GM23338 (cell line): Measurements from ENCODE around the gene VPS13A. TPM values are rescaled to one million over a fixed set of nuclear protein-coding genes. Genes with fewer than 3 reads are reported as not detected.

Experiments used
- ATAC-seq: fragments of 200-7000 bp; cut with Tn5 transposase; 3 replicates; pipeline ENCODE4 v1.9.1; 2020
- DNase-seq: peaks from one replicate; pipeline ENCODE4 v3.0.0-alpha.2; 2015; ENCODE audit warnings: low spot score
- H2AFZ ChIP-seq: fragments of 200-600 bp; sonication (generic); 2 replicates; pipeline ENCODE4 v1.8.0; 2016; ENCODE audit warnings: antibody characterized with exemption, mild to moderate bottlenecking, moderate library complexity
- H3F3A ChIP-seq: fragments of 200-600 bp; sonication (generic); replicated peaks from 2 replicates; pipeline ENCODE4 v1.8.0; 2017; ENCODE audit warnings: antibody characterized with exemption, mixed run types, low read depth
- H3K27ac ChIP-seq: fragments of 200-600 bp; sonication (generic); 2 replicates; pipeline ENCODE4 v1.6.1; 2016; ENCODE audit warnings: low read depth
- H3K27me3 ChIP-seq: fragments of 200-600 bp; sonication (generic); 2 replicates; pipeline ENCODE4 v1.8.0; 2016; ENCODE audit warnings: mild to moderate bottlenecking, mixed run types, moderate library complexity; ENCODE audit not compliant: insufficient read depth
- H3K36me3 ChIP-seq: fragments of 200-600 bp; sonication (generic); 2 replicates; pipeline ENCODE4 v1.8.0; 2016; ENCODE audit warnings: mild to moderate bottlenecking; ENCODE audit not compliant: insufficient read depth
- H3K4me1 ChIP-seq: fragments of 200-600 bp; sonication (generic); 2 replicates; pipeline ENCODE4 v1.8.0; 2016; ENCODE audit warnings: mild to moderate bottlenecking, moderate library complexity; ENCODE audit not compliant: insufficient read depth
- H3K4me2 ChIP-seq: fragments of 200-600 bp; sonication (generic); 2 replicates; pipeline ENCODE4 v1.7.1; 2017; ENCODE audit warnings: mixed run types
- H3K4me3 ChIP-seq: fragments of 200-600 bp; sonication (generic); 2 replicates; pipeline ENCODE4 v1.6.1; 2016; ENCODE audit warnings: mixed run types
- H3K79me2 ChIP-seq: fragments of 200-600 bp; sonication (generic); replicated peaks from 2 replicates; pipeline ENCODE4 v1.8.0; 2017; ENCODE audit warnings: mild to moderate bottlenecking; ENCODE audit not compliant: insufficient read depth
- H3K9me2 ChIP-seq: fragments of 200-600 bp; sonication (generic); 2 replicates; pipeline ENCODE4 v1.8.0; 2017; ENCODE audit not compliant: insufficient read depth
- H4K20me1 ChIP-seq: fragments of 200-600 bp; sonication (generic); replicated peaks from 2 replicates; pipeline ENCODE4 v1.8.0; 2017; ENCODE audit warnings: mild to moderate bottlenecking; ENCODE audit not compliant: insufficient read depth
- H3K27ac Mint-ChIP-seq: 2 replicates; pipeline ENCODE4 v1.8.0; 2020; ENCODE audit warnings: inconsistent platforms, mild to moderate bottlenecking, moderate library complexity, mixed read lengths
- H3K27me3 Mint-ChIP-seq: 3 replicates; pipeline ENCODE4 v1.8.0; 2022; ENCODE audit warnings: low read depth, mild to moderate bottlenecking, moderate library complexity, mixed read lengths, inconsistent platforms; ENCODE audit not compliant: insufficient read depth, poor library complexity
- H3K36me3 Mint-ChIP-seq: 3 replicates; pipeline ENCODE4 v1.8.0; 2021; ENCODE audit warnings: low read depth, mild to moderate bottlenecking, inconsistent platforms, moderate library complexity, mixed read lengths
- H3K4me1 Mint-ChIP-seq: 3 replicates; pipeline ENCODE4 v1.8.0; 2020; ENCODE audit warnings: mild to moderate bottlenecking, inconsistent platforms, mixed read lengths
- H3K4me3 Mint-ChIP-seq: 3 replicates; pipeline ENCODE4 v1.8.0; 2021; ENCODE audit warnings: moderate library complexity, mild to moderate bottlenecking, inconsistent platforms, mixed read lengths
- H3K9me3 Mint-ChIP-seq: 3 replicates; pipeline ENCODE4 v1.8.0; 2020; ENCODE audit warnings: moderate library complexity, mild to moderate bottlenecking, inconsistent platforms, mixed read lengths
- CTCF ChIP-seq, 2 experiments: fragments of 200-600 bp in 1 of 2; sonication (generic) in 1 of 2; conservative IDR thresholded peaks; 2 replicates each; pipeline versions ENCODE4 v1.5.1 to v1.6.1; 2016 to 2017; ENCODE audit warnings: antibody characterized with exemption in 2 of 2, low read depth in 2 of 2, mild to moderate bottlenecking in 2 of 2, moderate library complexity in 1 of 2
- EZH2 ChIP-seq: fragments of 200-600 bp; sonication (generic); IDR thresholded peaks from one replicate; pipeline ENCODE4 v1.8.0; 2017; ENCODE audit warnings: antibody characterized with exemption, mild to moderate bottlenecking, low read depth; ENCODE audit not compliant: unreplicated experiment
- EZH2phosphoT487 ChIP-seq: fragments of 200-600 bp; sonication (generic); IDR thresholded peaks from one replicate; pipeline ENCODE4 v1.8.1; 2018; ENCODE audit warnings: antibody characterized with exemption; ENCODE audit not compliant: unreplicated experiment
- JUNB ChIP-seq: IDR thresholded peaks from one replicate; pipeline ENCODE4 v1.6.1; 2016; ENCODE audit warnings: antibody characterized with exemption; ENCODE audit not compliant: unreplicated experiment
- STAT1 ChIP-seq: IDR thresholded peaks from one replicate; pipeline ENCODE4 v1.6.1; 2016; ENCODE audit warnings: antibody characterized with exemption; ENCODE audit not compliant: unreplicated experiment
- polyA plus RNA-seq: library from polyadenylated mRNA; unstranded; fragments of >200 nt; fragmentation: Nextera tagmentation; extraction: Ambion mirVana; gene quantifications from 2 replicates; pipeline ENCODE4 v1.2.1, GENCODE V29; 2016
- total RNA-seq: library from RNA; depleted of rRNA; stranded (reverse); fragments of >200 nt; shearing (Covaris generic); gene quantifications from 2 replicates; pipeline ENCODE4 v1.2.3, GENCODE V29; 2014
- TF ChIP-seq, protein P1 (sequence below): fragments of 250-450 bp; sonication (Bioruptor Pico); IDR thresholded peaks from 2 replicates; pipeline ENCODE4 v1.5.0; 2020; ENCODE audit warnings: mild to moderate bottlenecking, moderate library complexity

Gene VPS13A
- total and polyA plus RNA-seq, 2 experiments from 2014 or later: 45.9 to 68.1 TPM

DNA sequence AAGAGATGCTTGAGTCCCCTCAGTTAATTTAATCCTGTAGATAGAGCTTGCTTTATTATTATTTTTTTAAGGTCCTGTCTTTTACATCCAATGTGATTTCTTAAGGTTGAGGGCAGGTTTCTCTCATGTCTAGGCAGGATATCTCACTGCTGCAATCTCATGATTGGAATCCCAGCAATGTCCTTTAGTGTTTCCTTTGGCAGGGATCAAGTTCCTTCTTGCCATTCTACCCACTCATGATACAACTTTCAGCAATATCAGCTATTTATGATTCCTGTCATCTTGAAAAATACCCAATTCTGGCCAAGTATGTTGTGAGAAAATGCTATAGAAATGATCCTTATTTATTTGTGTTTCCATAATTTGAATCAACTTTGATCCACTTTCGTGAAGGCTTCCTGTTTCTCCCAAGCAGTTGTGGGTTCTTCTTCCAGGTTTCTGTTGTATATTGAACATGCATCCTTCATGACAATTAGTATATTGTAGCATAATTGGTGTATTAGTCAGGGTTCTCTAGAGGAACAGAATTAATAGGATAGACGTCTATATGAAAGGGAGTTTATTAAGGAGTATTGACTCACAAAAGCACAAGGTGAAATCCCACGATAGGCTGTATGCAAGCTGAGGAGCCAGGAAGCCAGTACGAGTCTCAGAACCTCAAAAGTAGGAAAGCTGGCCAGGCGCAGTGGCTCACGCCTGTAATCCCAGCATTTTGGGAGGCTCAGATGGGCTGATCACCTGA lies 18.4 kb upstream of the VPS13A start:
- Mint-ChIP-seq H3K9me3 (no peaks in the 10 kb centered on the region; the same call in 2 of the 3 replicates), H3K27me3 (peaks cover 4% of the 10 kb centered on the region), H3K4me3 (no peak overlapping the region), H3K36me3 (no peaks in the 10 kb centered on the region), H3K27ac (no peak overlapping the region), H3K4me1 (no peaks in the 10 kb centered on the region; the same call in 2 of the 3 replicates)
- Histone ChIP-seq H4K20me1 (no peaks in the 10 kb centered on the region), H3K4me2 (no peak overlapping the region), H3F3A (no peaks in the 10 kb centered on the region), H3K27ac (no peak overlapping the region), H3K9me2 (no peaks in the 10 kb centered on the region; the same call in 1 of the 2 replicates), H3K79me2 (no peaks in the 10 kb centered on the region), H3K27me3 (no peaks in the 10 kb centered on the region), H3K4me1 (no peaks in the 10 kb centered on the region; the same call in 1 of the 2 replicates), H3K4me3 (no peak overlapping the region), H3K36me3 (no peaks in the 10 kb centered on the region), H2AFZ (no peak overlapping the region)
- DNase-seq (no peak), ATAC-seq (no peak)
- TF ChIP-seq JUNB: no peak
- TF ChIP-seq, protein P1, sequence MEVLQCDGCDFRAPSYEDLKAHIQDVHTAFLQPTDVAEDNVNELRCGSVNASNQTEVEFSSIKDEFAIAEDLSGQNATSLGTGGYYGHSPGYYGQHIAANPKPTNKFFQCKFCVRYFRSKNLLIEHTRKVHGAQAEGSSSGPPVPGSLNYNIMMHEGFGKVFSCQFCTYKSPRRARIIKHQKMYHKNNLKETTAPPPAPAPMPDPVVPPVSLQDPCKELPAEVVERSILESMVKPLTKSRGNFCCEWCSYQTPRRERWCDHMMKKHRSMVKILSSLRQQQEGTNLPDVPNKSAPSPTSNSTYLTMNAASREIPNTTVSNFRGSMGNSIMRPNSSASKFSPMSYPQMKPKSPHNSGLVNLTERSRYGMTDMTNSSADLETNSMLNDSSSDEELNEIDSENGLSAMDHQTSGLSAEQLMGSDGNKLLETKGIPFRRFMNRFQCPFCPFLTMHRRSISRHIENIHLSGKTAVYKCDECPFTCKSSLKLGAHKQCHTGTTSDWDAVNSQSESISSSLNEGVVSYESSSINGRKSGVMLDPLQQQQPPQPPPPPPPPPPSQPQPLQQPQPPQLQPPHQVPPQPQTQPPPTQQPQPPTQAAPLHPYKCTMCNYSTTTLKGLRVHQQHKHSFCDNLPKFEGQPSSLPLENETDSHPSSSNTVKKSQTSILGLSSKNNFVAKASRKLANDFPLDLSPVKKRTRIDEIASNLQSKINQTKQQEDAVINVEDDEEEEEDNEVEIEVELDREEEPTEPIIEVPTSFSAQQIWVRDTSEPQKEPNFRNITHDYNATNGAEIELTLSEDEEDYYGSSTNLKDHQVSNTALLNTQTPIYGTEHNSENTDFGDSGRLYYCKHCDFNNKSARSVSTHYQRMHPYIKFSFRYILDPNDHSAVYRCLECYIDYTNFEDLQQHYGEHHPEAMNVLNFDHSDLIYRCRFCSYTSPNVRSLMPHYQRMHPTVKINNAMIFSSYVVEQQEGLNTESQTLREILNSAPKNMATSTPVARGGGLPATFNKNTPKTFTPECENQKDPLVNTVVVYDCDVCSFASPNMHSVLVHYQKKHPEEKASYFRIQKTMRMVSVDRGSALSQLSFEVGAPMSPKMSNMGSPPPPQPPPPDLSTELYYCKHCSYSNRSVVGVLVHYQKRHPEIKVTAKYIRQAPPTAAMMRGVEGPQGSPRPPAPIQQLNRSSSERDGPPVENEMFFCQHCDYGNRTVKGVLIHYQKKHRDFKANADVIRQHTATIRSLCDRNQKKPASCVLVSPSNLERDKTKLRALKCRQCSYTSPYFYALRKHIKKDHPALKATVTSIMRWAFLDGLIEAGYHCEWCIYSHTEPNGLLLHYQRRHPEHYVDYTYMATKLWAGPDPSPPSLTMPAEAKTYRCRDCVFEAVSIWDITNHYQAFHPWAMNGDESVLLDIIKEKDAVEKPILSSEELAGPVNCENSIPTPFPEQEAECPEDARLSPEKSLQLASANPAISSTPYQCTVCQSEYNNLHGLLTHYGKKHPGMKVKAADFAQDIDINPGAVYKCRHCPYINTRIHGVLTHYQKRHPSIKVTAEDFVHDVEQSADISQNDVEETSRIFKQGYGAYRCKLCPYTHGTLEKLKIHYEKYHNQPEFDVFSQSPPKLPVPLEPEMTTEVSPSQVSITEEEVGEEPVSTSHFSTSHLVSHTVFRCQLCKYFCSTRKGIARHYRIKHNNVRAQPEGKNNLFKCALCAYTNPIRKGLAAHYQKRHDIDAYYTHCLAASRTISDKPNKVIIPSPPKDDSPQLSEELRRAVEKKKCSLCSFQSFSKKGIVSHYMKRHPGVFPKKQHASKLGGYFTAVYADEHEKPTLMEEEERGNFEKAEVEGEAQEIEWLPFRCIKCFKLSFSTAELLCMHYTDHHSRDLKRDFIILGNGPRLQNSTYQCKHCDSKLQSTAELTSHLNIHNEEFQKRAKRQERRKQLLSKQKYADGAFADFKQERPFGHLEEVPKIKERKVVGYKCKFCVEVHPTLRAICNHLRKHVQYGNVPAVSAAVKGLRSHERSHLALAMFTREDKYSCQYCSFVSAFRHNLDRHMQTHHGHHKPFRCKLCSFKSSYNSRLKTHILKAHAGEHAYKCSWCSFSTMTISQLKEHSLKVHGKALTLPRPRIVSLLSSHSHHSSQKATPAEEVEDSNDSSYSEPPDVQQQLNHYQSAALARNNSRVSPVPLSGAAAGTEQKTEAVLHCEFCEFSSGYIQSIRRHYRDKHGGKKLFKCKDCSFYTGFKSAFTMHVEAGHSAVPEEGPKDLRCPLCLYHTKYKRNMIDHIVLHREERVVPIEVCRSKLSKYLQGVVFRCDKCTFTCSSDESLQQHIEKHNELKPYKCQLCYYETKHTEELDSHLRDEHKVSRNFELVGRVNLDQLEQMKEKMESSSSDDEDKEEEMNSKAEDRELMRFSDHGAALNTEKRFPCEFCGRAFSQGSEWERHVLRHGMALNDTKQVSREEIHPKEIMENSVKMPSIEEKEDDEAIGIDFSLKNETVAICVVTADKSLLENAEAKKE (CRISPR knock-in tag): no peak
- no peak for TF ChIP-seq EZH2phosphoT487
- TF ChIP-seq CTCF (conservative IDR thresholded peaks at IDR 0.05; ENCODE audit: low read depth in 2 of 2): no peak
- no peak for TF ChIP-seq EZH2
- TF ChIP-seq STAT1: no peak
